HT1080 (cell line): ENCODE data around the gene NLN. TPM values are rescaled to one million over a fixed set of nuclear protein-coding genes. Genes with fewer than 3 reads are reported as not detected.
"Not testable (repeated sequence)": the region's sequence is repeated elsewhere in the genome, so short reads cannot be mapped to it uniquely, and the experiment has no call there.

Source experiments
- DNase-seq: peaks from one replicate; pipeline ENCODE4 v3.0.0-alpha.2; 2015; ENCODE audit warnings: low read depth
- total RNA-seq: library from RNA; depleted of rRNA; stranded (reverse); fragments of >200 nt; shearing (Covaris generic); gene quantifications from 2 replicates; pipeline ENCODE4 v1.2.3, GENCODE V29; 2014

The NLN gene
- total RNA-seq, 1 experiment from 2014 or later: 33.2 TPM

DNA sequence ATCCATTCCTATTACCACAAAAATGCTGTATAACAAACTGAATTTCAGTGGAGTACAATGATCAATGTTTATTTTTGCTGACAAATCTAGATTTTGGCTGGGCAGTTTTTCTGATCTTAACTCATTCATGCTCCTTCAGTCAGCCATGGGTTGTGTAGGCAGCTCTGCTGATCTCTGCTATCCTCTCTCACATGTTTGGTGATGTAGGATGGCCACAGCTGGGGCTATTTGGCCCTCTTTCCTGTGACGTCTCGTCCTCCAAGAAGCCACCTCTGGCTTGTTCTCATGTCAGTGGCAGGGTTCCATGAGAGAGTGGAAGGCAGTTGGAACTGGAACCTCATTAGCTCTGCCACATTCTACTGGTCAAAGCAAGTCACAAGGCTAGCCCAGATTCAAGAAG is 8.9 kb downstream of the NLN start:
- no peak for DNase-seq

DNA sequence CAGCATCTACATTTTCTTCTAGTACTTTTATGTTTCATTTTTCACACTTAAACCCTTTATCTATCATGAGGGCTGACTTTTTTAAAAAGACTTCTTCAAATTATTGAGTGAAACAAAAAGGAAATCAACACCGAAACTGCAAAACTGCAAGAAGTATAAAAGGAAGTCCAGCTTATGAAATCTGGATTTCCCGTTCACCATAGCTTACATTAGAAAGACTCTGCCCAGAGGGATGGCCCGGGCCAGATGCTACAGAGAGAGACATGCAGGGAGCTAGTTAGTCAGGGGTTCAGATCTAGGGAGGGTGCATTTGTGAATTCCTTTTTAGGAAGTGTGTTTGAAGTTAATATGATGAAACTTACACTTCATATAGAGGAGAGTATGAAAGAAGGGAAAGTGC is 10.0 kb downstream of the NLN start:
- DNase-seq: not testable (repeated sequence)

DNA sequence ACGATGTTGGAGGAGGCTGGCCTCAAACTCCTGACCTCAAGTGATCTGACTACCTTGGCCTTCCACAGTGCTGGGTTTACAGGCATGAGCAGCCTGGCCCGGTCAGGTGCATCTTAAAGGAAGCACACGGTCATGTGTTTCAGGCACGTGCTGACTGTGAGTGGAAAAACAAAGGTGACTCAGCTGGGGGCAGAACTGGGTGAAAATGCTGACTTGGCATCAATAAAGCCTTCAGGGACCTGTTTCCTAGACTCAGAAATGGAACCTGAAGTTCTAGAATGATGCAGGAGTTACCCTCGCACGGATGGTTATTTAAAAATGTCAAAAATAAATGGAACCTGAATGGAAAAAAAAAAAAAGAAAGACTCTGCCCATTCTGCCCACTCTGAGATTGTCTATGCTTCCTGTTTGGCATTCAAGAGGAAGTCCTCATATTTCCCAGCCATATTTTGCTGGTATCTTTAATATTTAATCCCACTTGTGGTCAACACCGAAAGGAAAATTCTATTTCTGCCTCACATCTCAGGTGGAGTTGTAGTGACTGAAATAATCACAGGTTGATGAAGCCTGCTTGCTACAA is 12.3 kb downstream of the NLN start:
- DNase-seq: peak; percentile 20

DNA sequence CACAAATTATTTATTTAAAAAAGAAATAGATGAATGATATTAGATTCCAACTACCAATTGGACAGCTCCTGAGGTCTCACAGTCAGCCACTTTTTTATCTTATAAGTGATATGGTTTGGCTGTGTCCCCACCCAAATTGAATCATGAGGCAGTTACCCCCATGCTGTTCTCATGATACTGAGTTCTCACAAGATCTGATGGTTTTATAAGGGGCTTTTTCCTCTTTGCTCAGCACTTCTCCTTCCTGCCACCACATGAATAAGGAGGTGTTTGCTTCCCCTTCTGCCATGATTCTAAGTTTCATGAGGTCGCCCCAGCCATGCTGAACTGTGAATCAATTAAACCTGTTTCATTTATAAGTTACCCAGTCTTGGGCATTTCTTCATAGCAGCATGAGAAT is 12.9 kb downstream of the NLN start:
- no peak for DNase-seq

DNA sequence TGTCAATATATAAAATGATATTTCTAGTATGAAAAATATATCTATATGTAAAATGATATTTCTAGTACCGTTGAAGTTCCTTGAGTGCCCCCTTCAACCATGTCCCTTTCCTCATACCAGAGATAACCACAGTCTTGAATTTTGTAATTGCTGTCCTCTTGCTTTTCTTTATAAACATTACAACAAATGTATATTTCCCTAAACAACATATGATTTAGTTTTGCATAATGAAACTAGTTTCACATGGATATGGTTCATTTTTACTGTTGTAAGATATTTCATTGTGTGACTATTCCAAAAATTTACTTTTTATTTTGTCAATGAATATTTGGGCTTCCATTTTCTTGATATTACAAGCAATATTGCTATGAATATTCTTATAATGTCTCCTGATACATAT is 14.0 kb downstream of the NLN start:
- no peak for DNase-seq

- no peak for DNase-seq
Measured at GRCh38 chr5:65737842-65738241, 15.8 kb downstream of the NLN start.

- DNase-seq: no peak
Measured at GRCh38 chr5:65738305-65738704, 16.3 kb downstream of the NLN start.

GRCh38 chr5:65739162-65739561 is 17.2 kb downstream of the NLN start:
- DNase-seq: no peak

GRCh38 chr5:65742565-65743231 is 20.7 kb downstream of the NLN start:
- DNase-seq: peak; percentile 63

GRCh38 chr5:65749221-65749844 is 27.3 kb downstream of the NLN start:
- no peak for DNase-seq

DNA sequence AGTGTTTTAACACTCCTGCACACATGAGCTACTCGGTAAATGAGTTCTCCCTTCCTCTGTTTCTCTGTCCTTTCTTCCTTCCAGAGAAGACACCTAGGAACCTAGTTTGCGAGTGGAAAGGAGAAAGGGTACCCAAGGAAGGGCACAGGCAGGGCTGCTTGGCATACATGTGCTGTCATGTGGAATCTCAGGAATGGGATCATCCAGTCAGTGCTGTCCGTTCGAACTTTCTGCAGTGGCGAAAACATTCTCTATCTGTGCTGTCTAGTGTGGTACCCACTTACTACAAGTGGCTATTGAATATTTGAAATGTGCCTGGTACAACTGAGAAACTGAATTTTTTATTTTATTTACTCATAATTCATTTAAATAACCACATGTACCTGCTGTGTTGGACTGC is 28.0 kb downstream of the NLN start:
- DNase-seq: no peak

GRCh38 chr5:65750938-65751337 is 28.9 kb downstream of the NLN start:
- DNase-seq: no peak

DNA sequence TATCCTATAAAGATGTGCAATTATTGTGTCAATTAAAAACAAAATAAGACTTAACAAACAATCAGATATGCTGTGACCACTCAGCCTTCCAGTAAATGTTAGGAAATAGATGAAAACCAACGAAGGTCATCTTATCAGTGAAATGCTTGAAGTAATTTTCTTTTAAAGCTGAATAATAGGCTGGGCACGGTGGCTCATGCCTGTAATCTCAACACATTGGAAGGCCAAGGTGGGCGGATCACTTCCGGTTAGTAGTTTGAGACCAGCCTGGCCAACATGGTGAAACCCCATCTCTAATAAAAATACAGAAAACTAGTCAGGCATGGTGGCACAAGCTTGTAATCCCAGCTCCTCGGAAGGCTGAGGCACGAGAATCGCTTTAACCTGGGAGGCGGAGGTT is 31.2 kb downstream of the NLN start:
- no peak for DNase-seq

GRCh38 chr5:65758546-65759144 is 36.6 kb downstream of the NLN start:
- no peak for DNase-seq

- DNase-seq: peak; percentile 61
Measured at GRCh38 chr5:65760504-65761275, 38.7 kb downstream of the NLN start.

- DNase-seq: no peak
Measured at GRCh38 chr5:65762234-65762633, 40.2 kb downstream of the NLN start.

DNA sequence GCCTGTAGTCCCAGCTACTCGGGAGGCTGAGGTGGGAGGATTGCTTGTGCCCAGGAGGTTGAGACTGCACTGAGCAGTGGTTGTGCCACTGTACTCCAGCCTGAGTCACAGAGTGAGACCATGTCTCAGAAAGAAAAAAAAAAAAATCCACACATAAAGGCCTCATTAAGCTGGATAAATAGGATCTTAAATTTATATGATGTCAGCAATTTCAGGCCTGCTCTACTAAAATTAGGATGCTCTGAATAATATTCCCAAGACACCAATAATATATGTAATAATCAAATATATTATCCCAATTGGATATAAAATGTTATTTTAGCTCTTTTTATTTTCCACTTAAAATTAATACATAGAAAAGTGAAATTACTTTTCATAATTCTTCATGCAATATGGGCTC is 43.6 kb downstream of the NLN start:
- no peak for DNase-seq

- DNase-seq: no peak
Measured at GRCh38 chr5:65766175-65766574, 44.2 kb downstream of the NLN start.

GRCh38 chr5:65766781-65767180 is 44.8 kb downstream of the NLN start:
- no peak for DNase-seq

DNA sequence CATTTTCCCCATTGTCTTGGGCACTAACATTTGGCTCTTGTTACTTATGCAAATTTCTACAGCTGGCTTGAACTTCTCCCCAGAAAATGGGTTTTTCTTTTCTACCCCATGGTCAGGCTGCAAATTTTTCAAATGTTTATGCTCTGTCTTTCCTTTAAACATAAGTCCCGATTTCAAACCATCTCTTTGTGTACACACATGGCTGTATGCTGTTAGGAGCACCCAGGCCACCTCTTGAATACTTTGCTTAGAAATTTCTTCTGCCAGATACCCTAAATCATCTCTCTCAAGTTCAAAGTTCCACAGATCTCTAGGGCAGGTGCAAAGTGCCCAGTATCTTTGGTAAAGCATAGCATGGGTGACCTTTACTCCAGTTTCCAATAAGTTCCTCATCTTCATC is 45.6 kb downstream of the NLN start:
- DNase-seq: no peak

- no peak for DNase-seq
Measured at GRCh38 chr5:65768723-65769346, 46.8 kb downstream of the NLN start.
